Measurements from ENCODE around the gene DMD.

DMD gene

DNA sequence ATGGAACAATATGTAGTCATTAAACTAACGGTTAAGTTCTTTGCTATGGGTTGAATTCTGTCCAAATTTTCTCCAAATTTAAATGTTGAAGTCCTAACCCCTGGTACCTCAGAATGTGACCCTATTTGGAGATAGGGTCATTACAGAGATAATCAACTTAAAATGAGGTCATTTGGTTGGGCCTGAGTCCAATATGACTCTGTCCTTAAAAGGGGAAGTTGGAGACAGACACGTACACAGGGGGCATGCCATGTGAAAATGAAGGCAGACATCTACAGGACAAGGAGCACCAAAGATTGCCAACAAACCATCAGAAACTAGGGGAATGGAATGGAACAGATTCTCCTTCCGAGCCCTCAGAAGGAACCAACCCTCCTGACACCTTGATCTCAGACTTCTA, 1647.6 kb downstream of the DMD start:
- no peak for DNase-seq

DNA sequence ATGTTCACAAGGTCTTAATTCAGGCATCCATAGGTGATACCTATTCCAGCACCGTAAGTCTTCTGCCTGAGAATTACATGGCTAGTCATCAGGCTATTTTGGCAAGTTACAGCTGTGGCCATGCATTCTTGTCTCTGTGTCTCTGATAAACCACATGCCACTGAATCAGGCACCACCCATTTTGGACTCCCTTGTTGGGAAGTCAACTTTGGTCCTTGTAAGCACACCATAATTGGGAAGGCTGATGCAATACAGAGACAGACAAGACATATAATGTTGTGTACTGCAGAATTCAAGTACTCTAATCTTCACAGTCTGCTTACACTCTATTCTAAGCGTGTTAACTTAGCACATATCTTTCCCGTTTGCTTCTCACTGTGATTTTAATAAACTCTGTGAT, 1655.8 kb downstream of the DMD start:
- no peak for DNase-seq

DNA sequence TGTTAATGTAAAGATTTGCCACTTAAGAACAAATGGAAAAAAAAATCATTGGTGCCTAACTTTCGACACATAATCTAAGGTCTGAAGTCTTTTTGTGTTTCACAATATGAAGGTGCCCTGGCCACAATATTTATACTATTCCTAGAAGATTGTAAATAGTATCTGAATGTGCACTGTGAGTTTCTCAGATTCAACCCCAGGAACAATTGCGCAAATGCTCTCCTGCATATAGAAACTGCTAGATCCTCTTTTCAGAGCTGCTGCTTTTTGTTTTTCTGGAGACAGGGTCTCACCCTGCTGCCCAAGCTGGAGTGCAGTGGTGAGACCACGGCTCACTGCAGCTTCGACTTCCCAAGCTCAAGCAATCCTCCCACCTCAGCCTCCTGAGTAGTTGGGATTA, 1659.4 kb downstream of the DMD start:
- no peak for DNase-seq

- no peak for DNase-seq
Measured at GRCh38 chrX:31550158-31550557, 1661.2 kb downstream of the DMD start.

DNA sequence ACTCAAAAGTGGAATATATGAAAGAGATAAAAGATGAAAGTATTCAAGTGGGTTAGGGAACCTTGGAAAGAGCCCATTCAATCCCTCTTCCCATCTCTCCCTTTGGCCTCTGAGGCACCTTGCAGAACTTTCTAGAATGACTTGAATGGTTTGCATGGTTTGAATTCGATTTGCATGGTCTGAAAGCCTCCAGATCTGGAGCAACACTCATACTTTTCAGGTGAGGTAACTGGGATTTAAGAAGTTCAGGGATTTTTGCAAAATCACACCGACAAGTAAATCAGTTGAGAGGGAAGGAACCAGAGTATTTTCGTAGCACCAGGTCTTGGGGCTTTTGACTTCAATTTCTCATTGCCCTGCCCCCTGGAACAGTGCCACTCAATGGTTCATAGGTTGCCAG, 1663.5 kb downstream of the DMD start:
- no peak for DNase-seq

GRCh38 chrX:31547416-31547815, 1663.9 kb downstream of the DMD start:
- DNase-seq: no peak

DNA sequence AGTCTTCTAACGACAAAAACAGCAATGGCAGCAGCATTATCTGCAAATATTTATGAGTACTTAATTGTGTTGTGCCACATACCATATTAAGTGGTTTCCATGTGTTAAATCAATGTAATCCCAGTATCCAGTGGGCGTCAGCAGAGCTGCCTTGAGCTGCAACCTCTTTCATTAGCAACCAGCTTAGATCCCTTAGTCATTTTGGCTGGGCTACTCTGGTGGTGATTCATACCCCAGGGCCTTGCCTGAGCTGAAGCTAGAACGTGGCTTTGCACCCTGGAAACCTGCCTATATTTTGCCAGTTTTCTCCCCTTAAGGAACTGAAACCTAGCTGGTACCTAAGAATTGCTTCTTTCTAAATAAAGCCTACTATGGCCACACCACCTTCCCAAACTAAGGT, 1665.2 kb downstream of the DMD start:
- peak; percentile 80 for DNase-seq

DNA sequence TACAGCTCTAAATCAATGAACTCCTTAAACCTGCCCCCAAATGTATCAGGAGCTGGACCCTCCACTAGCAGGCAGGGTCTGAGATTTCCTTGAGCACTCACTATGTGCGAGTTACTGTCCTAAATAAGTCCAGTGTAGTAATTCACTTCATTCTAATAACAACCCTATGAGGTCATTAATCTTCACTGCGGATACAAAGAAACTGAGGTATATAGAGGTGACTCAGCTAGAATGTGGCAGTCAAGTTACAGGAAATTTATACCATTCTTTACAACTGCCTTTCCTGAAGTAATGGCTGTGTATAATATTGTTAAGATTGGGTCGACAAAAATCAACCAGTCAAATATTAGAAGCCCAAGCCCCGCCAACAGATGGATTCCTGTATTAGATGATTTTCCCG, 1665.6 kb downstream of the DMD start:
- peak; percentile 47 for DNase-seq

- no peak for DNase-seq
Measured at GRCh38 chrX:31545191-31545590, 1666.2 kb downstream of the DMD start.

- no peak for DNase-seq
Measured at GRCh38 chrX:31543634-31544033, 1667.7 kb downstream of the DMD start.

GRCh38 chrX:31542566-31542965, 1668.8 kb downstream of the DMD start:
- no peak for DNase-seq

DNA sequence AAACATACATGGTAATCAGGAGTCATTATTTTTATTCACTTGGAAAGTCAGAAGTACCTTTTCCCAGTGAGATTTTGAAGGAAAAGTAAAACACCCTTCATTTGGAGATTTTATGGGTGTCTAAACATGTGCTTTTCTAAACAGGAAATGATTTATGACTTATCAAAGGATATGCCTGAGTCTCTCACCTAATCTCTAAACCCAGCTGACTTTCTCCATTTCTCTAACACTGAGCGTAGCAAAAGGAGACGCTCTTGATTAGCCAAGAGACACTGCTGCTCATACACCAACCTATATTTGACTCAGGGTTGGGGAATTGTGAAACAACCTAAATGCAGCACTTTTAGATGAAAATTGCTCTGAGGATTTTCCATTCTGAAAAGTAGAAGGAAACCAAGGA, 1671.0 kb downstream of the DMD start:
- DNase-seq: no peak

DNA sequence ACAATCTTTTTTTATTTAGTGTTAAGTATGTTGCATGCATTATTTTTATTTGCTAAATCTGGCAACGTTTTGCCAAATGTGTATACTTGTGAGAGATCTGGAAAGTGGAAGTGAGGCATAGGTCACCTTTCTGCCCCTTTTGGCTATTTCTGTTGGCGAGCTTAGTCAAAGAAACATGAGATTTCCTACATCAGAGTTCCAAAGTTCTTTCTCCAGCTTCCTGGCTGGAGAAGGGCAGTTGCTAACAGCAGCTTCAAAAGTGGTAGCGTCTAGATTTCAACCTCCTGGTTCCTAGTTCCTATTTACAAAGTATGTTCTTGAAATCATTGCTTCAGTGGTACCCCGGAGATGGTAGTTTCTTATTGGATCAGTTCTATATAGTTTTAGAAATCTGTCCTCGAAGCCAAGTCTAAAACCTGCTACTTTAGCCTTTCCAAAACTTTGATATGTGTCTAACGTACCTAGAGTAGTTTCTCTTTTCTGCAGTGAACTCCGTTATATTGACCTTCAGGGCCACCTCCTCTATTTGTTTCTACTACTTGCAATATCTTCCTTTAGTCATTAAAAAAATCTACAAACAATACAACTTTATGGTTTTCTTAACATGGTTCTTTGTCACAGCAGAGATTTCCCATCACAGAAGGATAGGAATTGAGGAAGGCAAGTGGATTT, 1683.8 kb downstream of the DMD start:
- no peak for DNase-seq

DNA sequence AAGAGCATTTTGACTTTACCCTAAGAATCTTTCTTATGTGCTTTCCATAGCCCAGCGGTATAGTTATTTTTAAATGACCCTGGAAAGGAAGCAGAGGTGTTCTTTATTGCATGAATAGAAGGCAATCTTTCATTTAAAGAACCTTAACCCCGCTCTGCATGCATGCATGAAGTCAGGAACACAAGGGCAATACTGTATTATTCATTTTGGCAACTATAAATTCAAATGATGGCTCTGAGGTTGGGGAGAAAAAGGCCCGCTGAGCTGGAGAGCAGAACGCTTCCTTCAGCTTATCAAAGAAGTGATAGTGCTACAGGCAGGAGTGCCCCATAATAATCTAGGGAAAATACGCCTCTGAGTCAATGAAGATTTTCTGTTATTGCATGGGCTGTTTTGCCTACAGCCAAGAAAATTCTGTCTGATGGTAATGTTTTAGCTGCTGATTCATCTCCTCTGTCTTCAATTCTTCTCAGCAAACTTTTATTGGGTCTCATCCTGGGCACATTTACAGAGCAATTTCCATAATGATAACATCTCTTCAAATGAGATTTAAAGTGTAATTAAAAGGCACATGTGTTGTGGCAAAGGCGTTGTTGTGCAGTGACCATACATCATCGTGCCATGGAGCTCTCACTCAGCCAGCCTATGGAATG, 1687.3 kb downstream of the DMD start:
- DNase-seq: no peak

- no peak for DNase-seq
Measured at GRCh38 chrX:31522760-31523159, 1688.6 kb downstream of the DMD start.

GRCh38 chrX:31521941-31522340, 1689.4 kb downstream of the DMD start:
- DNase-seq: no peak

DNA sequence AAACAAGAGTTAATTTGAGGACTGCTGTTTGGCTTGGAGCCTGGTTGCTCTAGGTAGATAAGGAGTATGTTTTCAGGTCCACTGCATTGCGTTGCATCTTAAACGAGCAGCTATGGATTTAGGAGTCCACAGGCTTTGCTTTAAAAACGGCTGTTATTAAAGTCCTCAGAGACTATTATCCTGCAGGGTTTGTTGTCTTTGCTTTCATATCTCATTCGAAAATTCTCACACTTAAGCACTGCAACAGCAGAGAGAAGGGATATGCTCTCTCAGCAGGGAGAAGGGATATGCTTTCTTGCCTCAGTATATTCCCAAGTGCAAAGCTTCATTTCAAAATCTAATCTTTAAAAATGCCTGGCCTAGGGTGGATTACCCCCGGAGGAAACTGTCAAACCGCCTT, 1694.8 kb downstream of the DMD start:
- DNase-seq: no peak

DNA sequence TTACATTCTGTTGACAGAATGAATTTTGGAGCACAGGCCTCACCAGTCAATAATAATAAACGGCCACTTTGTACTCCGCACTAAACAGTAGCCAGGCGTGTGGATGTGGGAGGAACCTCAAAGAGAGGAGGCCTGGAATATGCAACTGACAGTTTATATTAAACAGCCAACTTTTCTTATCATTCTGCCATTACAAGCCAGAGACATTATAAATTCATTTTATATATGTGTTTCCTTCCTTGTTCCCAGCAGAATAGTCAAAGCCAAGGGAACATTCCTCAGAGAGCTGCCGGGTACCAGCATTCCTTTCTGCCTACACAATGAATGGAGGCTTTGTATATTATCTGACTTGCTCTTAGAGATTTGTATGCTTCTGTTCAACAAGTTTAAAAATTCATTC, 1703.0 kb downstream of the DMD start:
- peak; percentile 30 for DNase-seq

- no peak for DNase-seq
Measured at GRCh38 chrX:31506928-31507327, 1704.4 kb downstream of the DMD start.

DNA sequence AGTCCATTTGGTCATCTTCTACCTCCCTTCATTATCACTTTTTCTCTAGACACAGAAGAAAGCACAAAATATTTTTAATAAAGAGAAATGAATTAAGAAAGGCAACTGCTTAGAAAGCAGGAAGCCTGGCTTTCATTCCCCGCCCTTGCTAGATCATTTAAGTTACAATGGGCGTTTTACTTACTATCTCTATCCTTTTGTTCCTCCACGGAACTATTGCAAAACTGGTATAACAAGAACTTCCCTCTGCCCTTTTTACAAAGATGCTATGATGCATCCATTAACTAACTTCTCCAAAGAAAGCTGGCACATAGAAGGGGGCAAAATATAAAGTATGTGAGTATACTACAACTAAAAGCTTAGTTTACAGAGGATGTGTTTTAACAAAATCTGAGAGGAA, 1705.0 kb downstream of the DMD start:
- DNase-seq: no peak

DNA sequence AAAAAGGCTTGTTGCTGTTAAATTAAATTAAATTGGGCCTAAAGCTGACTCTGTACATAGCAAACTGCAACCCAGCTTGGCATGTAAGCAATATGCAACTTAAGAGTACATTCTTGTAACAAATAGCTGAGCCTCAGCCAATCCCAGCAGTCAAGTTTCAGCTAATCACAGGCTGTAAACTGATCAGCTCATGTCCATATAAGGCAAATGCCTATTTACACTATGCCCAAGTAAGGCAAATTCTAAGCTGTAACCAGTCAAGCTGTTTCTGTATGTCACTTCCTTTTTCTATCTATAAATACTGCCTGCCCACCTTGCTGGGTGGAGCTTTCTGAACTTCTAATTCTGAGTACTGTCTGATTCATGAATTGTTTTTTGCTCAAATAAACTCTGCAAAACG, 1710.4 kb downstream of the DMD start:
- no peak for DNase-seq

DNA sequence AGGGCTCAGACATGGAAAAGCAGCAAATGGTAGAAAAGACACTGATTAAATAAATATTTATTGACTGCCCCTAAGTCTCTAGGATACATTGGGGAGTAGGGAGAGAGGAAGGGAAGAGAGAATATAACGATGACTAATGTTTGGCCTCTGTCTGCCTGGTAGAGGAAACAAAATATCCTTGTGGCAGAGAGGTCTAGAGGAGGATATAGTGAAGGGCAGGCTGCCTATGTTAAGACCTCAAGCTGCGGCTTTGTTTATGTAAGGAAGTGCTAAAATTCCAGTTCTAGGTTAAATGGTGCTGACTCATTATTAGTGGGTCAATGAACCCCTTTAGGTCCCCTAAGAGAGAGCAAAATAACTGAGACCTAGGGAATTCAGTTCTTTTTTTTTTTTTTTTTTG, 1712.2 kb downstream of the DMD start:
- peak; percentile 77 for DNase-seq

DNA sequence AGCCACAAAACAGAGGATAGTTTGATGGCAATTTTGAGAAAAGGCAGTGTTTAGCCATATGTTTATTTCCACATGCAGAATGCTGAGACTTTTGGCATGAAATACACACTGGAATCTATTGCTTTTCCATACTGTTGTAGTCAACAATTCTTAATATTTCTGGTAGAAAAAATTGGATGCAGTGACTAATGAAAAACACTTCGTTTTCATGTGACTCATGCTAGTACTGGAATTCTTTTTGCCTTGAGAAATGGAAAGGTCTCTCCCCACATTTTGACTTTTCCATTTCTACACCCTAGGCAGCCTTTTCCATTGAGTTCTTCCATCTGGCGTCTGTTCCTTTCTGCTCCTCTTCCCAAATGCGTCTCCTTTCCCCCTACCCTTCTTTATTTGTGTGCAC, 1714.3 kb downstream of the DMD start:
- peak; percentile 45 for DNase-seq

DNA sequence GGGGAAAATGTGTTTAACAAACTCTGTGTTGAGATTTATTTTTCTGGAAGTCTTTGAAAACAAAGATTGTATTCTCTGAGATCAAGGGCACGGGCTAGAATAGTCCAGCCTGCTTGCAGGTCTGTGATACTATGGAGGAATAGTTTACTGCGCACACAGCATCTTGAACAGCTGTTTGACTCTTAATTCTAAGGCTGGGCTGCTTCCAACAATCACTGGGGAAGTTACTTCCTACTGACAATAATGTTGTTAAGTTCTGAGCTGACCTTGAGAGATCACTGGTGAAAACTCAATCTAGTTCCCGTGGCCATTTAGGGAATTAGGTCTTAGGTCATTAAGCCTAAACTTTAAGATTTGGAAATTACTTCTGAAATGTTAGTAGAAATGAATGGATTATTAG, 1723.4 kb downstream of the DMD start:
- DNase-seq: no peak

- peak; percentile 52 for DNase-seq
Measured at GRCh38 chrX:31483336-31483735, 1728.0 kb downstream of the DMD start.

All from EL (cell line).